ENCODE measurements around the gene IFIT5. TPM values are rescaled to one million over a fixed set of nuclear protein-coding genes. Genes with fewer than 3 reads are reported as not detected.

IFIT5 gene
- total RNA-seq, 2 donors from 2014 or later, result 1.5 to 2.5 TPM

DNA sequence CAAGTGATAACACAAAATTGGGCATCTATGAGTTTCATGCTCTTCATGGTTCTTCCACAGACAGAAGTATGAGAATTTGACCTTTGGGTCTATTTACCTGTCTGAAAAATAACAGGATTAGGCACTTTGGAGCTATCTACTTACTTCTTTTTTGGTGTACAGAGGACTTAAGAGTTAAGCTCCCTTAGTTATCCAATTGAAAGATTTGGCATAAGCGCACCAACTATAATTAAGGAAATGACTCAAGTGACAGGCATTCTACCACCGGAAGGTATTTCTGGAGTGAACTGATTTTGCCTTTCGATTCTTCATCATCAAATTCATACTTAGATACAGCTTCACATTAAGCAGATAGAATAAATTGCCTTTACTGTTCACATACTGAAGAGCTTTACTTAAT lies 43.9 kb downstream of the IFIT5 start:
- WGBS, 2 experiments (ENCODE audit: insufficient coverage in 1 of 2, insufficient read length in 1 of 2), result 97 to 100% methylated on average over 1 to 3 of the region's 3 CpGs
- no peak overlapping the region for H3K4me3 ChIP-seq (ENCODE audit: low read length)

DNA sequence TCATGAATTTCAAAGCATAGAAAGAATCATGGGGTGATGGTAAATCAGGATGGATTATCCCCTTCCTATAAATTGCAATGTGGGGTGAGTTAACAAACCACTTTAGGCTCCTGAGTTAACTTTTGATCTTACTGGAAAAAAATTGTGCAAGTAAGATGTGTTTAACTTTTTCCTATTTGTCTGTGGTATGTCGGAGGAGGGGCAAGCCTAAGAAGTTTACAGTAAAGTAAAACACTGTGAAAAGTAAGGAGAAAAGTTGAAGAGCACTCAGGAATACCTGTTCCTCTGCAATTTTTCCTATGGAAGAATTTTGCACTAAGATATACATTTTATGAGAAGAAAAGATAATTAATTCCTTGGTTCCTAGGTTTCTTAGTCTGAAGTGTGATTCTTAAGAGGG lies 44.4 kb downstream of the IFIT5 start:
- Histone ChIP-seq H3K4me3 (ENCODE audit: low read length) (no peak overlapping the region), H3K9me3 (ENCODE audit: control insufficient read depth, low read length) (no peaks in the 10 kb centered on the region), H3K27me3 (ENCODE audit: control insufficient read depth, insufficient read depth, low read length, poor library complexity, severe bottlenecking) (no peaks in the 10 kb centered on the region), H3K27ac (ENCODE audit: low read depth, low read length) (no peak overlapping the region), H3K4me1 (ENCODE audit: control insufficient read depth, insufficient read depth, low read length) (peaks cover 3% of the 10 kb centered on the region), H3K36me3 (ENCODE audit: control insufficient read depth, insufficient read depth, low read length) (no peaks in the 10 kb centered on the region), H3K9ac (ENCODE audit: extremely low read depth, low read length, poor library complexity, severe bottlenecking) (no peak overlapping the region)
- Mint-ChIP-seq H3K4me1 (peaks cover 16% of the 10 kb centered on the region), H3K27me3 (ENCODE audit: insufficient read depth) (no peaks in the 10 kb centered on the region), H3K36me3 (ENCODE audit: low read depth) (no peaks in the 10 kb centered on the region), H3K4me3 (no peak overlapping the region), H3K9me3 (no peaks in the 10 kb centered on the region), H3K27ac (no peak overlapping the region)
- TF ChIP-seq, protein P1, sequence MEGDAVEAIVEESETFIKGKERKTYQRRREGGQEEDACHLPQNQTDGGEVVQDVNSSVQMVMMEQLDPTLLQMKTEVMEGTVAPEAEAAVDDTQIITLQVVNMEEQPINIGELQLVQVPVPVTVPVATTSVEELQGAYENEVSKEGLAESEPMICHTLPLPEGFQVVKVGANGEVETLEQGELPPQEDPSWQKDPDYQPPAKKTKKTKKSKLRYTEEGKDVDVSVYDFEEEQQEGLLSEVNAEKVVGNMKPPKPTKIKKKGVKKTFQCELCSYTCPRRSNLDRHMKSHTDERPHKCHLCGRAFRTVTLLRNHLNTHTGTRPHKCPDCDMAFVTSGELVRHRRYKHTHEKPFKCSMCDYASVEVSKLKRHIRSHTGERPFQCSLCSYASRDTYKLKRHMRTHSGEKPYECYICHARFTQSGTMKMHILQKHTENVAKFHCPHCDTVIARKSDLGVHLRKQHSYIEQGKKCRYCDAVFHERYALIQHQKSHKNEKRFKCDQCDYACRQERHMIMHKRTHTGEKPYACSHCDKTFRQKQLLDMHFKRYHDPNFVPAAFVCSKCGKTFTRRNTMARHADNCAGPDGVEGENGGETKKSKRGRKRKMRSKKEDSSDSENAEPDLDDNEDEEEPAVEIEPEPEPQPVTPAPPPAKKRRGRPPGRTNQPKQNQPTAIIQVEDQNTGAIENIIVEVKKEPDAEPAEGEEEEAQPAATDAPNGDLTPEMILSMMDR (conservative IDR thresholded peaks at IDR 0.05), result no peak
- no peak for DNase-seq
- 80 to 88% methylated on average over 1 of the region's 1 CpG for WGBS, 2 experiments (ENCODE audit: insufficient coverage in 1 of 2, insufficient read length in 1 of 2)

More for the DNA sequence above, 43.9 kb downstream of the IFIT5 start:
- Mint-ChIP-seq H3K27ac (no peak overlapping the region), H3K27me3 (ENCODE audit: insufficient read depth) (no peaks in the 10 kb centered on the region), H3K9me3 (no peaks in the 10 kb centered on the region), H3K4me1 (peaks cover 15% of the 10 kb centered on the region), H3K36me3 (ENCODE audit: low read depth) (no peaks in the 10 kb centered on the region), H3K4me3 (no peak overlapping the region)
- H3K27ac ChIP-seq (ENCODE audit: low read depth, low read length), result no peak overlapping the region
- TF ChIP-seq, protein P1 (conservative IDR thresholded peaks at IDR 0.05), result no peak
- no peak overlapping the region for H3K9ac ChIP-seq (ENCODE audit: extremely low read depth, low read length, poor library complexity, severe bottlenecking)
- H3K4me1 ChIP-seq (ENCODE audit: control insufficient read depth, insufficient read depth, low read length), result peaks cover 3% of the 10 kb centered on the region
- H3K36me3 ChIP-seq (ENCODE audit: control insufficient read depth, insufficient read depth, low read length), result no peaks in the 10 kb centered on the region
- no peaks in the 10 kb centered on the region for H3K9me3 ChIP-seq (ENCODE audit: control insufficient read depth, low read length)
- no peaks in the 10 kb centered on the region for H3K27me3 ChIP-seq (ENCODE audit: control insufficient read depth, insufficient read depth, low read length, poor library complexity, severe bottlenecking)
- DNase-seq, result no peak

DNA sequence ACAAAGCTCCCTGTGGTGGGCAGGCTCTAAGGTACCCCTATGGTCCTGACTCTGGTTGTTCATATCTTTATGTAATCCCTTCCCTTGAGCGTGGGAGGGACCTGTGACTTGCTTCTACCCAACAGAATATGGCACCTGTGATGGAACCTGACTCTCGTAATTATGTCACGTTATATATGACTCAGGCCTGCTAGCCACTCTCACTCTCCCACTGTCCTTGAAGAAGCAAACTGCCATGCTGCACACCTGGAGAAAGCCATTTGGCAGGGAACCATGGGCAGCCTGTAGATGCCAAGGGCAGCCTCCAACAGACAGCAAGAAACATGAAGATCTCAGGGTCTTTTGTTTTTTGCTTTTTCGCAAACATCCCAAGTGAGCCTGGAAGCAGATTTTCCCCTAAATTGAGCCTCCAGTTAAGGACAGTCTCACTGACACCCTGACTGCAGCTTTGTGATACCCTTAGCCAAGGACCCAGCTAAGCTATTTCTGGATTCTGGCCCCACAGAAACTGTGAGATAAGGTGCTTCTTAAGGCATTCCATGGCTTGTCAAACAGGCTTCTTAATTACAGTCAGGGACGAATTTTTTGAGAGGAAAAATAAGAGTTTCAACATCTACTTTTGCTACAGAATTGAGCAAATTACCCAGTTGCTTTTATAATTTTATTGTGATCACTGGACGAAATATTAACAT lies 49.6 kb downstream of the IFIT5 start:
- H3K27me3 Mint-ChIP-seq (ENCODE audit: insufficient read depth), result no peaks in the 10 kb centered on the region
- no peaks in the 10 kb centered on the region for H3K36me3 ChIP-seq (ENCODE audit: control insufficient read depth, insufficient read depth, low read length)
- no peaks in the 10 kb centered on the region for H3K36me3 Mint-ChIP-seq (ENCODE audit: low read depth)
- no peak overlapping the region for H3K4me3 ChIP-seq (ENCODE audit: low read length)
- no peaks in the 10 kb centered on the region for H3K9me3 Mint-ChIP-seq
- no peak for DNase-seq
- H3K27ac ChIP-seq (ENCODE audit: low read depth, low read length), result no peak overlapping the region
- 89 to 92% methylated on average over 5 to 6 of the region's 6 CpGs for WGBS, 2 experiments (ENCODE audit: insufficient coverage in 1 of 2, insufficient read length in 1 of 2)
- H3K4me3 Mint-ChIP-seq, result no peak overlapping the region
- H3K4me1 Mint-ChIP-seq, result peaks cover 11% of the 10 kb centered on the region
- no peaks in the 10 kb centered on the region for H3K9me3 ChIP-seq (ENCODE audit: control insufficient read depth, low read length)
- H3K4me1 ChIP-seq (ENCODE audit: control insufficient read depth, insufficient read depth, low read length), result peaks cover 3% of the 10 kb centered on the region
- H3K27me3 ChIP-seq (ENCODE audit: control insufficient read depth, insufficient read depth, low read length, poor library complexity, severe bottlenecking), result no peaks in the 10 kb centered on the region
- TF ChIP-seq, protein P1 (conservative IDR thresholded peaks at IDR 0.05), result no peak
- H3K9ac ChIP-seq (ENCODE audit: extremely low read depth, low read length, poor library complexity, severe bottlenecking), result no peak overlapping the region
- H3K27ac Mint-ChIP-seq, result no peak overlapping the region
